CD4-positive, alpha-beta T cell treated with Interleukin-4 for 1 hour (primary cell): Measurements from ENCODE around the gene DMWD.

Source experiments
- DNase-seq, 2 donors: peaks; one replicate each; pipeline ENCODE4 v3.0.0-alpha.2; 2020 to 2022

DMWD gene

DNA sequence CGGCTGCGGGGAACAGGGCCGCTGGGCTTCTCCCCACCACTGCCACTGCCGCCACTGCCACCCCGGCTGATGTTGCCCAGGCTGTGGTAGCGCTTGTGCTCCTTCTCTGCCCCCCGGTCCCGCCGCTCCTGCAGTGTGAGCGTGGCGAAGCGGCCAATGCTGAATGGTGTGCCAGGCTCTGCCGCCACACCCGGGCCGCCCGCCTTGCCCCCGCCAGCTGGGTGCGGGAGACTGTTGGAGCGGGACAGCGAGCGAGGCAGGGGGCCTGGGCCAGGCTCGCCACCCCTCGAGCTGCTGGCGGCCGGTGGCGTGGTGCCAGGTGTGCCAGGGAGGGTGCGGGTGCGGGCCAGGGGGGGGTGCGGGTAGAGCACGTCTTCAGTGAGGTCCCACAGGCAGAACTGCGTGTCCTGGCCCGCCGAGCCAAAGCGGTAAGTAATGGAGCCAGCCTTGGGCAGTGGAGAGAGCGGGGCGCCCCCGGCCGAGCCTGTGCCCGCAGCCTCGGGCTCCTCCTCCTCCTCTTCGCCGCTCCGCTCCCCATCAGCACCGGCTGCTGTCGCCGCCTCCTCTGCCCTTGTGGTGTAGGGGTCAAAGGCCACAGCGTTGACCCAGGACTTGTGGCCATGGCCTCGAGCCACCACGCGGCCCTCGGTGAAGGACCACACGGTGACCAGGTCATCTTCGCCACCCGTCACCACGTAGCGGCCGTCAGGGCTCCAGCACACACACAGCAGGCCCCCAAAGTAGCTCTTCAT lies 6.7 kb downstream of the DMWD start:
- DNase-seq, result no peak

- no peak for DNase-seq
Measured at GRCh38 chr19:45785097-45785496, 7.5 kb downstream of the DMWD start.

DNA sequence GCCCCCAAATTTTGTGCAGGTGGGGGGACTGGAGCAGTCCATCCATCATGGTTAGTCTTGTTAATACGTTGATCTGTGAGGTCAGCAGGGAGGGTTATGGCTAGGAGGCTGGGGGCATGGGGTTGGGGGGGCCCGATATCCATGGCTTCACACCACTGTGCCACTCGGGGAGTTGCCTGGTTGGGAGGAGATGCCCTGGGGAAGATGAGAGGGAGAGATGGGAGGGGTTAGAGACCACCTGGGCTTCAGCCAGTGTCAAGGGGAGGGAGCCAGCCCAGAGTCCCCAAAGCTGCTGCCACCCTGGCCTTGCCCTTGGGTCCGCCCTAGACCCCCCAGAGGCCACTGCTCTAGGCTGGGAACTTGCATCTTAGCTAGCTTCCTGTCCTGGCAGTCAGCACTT lies 8.5 kb downstream of the DMWD start:
- DNase-seq, result no peak

DNA sequence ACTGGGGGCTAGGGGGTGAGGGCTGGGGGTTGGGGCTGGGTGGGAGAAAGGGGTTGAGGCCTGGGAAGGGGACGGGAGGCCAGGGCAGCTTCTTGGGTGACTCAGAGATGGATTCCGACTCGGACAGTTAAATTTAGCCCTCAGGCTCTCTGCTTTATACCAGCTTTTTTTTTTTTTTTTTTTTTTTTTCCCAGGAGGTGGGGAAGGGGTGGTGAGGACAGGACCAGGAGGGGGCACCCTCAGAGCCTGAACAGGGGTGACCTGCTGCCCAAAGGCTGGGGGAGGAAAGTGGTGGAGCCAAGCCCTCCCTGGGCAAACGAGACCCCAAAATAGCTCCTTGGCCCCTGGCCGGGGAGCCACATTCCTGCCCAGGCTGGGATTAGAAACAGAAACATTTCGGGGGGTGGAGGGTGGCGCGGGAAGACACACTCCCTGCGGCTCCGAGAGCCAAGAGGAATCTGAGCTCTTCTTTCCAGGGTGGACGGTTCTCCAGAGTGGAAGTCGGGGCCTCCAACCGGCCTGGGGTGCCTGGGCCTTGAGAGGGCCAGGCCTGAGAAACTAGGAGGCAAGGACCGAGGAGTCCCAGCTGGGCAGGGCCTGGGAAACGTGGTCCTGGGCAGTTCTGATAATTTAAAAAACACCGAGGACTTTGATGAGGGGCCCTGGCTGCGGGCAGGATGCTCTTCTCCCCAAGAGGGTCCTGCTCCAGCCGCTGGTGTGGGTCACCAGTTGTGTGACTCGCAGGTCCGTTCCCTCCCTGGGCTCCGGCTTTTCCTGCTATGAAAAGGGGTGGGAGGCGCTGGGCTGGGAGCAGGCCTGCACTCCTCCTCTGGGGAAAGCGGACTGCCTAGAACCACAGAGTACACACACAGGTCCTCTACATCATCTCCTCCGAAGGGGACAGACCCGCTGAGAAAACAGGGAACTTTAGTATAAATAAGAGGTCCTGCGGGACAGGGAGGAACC lies 9.5 kb downstream of the DMWD start:
- no peak for DNase-seq

DNA sequence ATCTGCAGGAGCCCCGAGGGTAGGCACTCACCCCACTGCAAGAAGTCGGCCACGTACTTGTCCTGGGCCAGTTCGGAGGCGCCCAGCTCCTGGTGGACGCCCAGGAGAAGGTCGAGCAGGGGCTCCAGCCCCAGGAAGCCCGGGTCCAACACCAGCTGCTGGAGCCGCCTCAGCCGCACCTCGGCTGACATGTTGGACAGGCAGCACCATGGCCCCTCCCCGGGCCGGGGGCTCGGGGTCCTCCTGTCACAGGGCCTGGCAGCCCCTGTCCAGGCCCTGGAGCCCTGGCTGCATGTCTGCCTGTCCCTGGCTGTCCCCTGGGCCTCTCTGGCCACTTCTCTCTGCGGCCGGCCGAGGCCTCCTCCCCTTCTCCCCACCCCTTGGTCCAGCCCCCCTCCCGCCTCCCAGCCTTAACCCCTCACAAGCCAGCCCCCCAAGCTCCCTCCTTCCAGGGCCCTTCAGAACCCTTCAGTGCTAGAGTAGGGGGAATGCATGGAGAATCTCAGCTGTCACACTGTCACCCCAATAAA lies 10.4 kb downstream of the DMWD start, which contains the start of gene DMPK:
Gene DMPK (minus strand): TSS at position 329 of the 530 bp plus-strand sequence. CDS start 138 bp downstream, at position 191.
- DNase-seq, result no peak

- no peak for DNase-seq
Measured at GRCh38 chr19:45781214-45782161, 11.2 kb downstream of the DMWD start.

DNA sequence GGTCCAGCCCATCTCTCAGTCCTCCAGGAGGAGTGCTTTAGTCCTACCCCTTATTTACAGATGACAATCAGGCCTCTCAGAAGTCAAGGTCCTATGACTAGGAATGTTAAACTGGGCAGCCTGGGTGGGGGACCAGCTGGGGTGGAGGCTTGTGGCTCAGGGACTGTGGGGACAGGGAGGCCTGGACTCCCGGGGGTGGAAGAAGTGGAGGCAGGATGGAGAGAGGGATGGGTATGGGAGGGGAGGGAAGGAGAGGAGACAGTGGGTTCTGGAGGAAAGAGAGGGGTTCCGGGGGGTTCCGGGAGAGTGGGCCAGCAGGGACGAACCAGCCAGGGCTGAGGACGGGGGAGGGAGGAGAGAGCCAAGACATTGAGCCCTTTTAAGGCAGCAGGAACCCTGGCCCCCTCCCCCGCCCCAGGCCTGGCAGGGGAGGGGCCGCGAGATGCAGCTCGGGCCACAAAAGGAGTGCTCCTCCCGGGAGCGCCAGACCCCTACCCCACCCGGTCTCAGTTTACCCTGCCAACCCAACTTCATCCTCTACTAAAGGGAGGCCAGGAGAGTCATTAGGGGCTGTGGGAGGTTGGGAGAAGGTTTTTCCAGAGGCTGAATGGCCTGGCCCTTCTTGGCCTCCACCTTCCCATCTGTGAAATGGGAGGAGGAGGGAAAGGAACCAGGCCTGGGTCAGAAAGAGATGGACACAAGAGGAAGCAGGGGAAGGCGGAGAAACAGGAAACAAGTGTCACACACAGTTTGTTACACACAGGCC lies 12.0 kb downstream of the DMWD start:
- DNase-seq, result no peak

GRCh38 chr19:45780146-45780447 lies 12.5 kb downstream of the DMWD start:
- no peak for DNase-seq

- DNase-seq, result peak; percentile 87 to 89
Measured at GRCh38 chr19:45779231-45780145, 13.2 kb downstream of the DMWD start.

DNA sequence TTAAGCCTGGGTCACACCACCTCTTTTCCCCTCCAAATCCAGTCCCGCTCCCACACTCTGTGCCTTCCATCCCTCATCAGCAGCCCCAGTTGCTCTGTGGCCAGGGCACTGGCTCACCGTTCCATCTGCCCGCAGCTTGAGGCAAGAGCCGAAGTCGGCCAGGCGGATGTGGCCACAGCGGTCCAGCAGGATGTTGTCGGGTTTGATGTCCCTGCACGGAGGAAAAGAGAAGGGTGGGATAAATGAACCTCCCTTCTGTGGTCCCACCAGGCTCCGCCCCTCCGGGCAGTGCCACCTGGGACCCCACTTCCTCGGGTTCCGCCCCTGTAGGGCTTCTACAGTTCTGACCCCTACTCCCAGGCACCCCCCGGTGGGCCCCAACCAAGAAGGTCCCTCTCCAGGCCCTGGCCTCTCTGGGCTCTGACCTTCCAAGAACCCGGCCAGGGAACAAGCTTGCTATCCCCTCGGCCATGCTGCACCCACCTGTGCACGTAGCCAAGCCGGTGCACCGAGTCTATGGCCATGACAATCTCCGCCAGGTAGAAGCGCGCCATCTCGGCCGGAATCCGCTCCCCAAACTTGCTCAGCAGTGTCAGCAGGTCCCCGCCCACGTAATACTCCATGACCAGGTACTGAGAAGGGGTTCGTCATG lies 14.5 kb downstream of the DMWD start:
- DNase-seq, result no peak

DNA sequence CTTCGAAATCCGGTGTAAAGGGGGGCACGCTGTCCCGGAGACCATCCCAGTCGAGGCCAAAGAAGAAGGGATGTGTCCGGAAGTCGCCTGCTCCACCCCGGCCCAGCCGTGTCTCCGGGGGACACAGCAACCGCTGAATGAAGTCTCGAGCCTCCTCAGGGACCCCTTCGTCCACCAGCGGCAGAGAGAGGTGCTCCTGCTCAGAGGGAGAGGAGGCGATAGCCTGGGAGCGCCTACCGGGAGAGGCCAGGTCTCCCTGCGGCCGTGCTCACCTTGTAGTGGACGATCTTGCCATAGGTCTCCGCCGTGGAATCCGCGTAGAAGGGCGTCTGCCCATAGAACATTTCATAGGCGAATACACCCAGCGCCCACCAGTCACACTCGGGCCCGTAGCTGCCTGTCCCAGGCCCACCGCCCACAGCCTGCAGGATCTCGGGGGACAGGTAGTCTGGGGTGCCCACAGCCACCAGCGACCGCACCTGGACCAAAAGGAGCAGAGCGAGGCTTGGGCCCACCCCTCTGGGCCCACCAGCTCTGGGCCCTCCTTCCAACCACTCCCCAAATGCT lies 15.2 kb downstream of the DMWD start:
- no peak for DNase-seq

GRCh38 chr19:45774765-45775164 lies 17.9 kb downstream of the DMWD start:
- DNase-seq, result no peak

DNA sequence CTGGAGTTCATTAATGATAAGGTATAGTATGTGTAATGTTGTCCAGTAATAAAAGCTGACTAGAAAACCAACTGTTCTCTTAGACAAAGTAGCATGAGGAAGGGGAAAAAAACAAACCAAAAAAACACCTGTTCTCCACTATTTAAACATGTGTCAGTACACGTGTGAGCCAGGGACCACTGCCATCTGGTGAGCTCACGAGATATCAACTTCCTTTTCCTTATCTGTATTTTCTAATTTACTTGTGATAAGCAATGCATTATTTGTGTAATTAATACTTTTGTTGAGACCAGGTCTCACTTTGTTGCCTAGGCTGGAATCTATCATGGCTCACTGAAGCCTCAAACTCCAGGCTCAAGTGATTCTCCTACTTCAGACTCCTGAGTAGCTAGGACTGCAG lies 19.3 kb downstream of the DMWD start:
- no peak for DNase-seq

- DNase-seq, result no peak
Measured at GRCh38 chr19:45772912-45773311, 19.7 kb downstream of the DMWD start.

DNA sequence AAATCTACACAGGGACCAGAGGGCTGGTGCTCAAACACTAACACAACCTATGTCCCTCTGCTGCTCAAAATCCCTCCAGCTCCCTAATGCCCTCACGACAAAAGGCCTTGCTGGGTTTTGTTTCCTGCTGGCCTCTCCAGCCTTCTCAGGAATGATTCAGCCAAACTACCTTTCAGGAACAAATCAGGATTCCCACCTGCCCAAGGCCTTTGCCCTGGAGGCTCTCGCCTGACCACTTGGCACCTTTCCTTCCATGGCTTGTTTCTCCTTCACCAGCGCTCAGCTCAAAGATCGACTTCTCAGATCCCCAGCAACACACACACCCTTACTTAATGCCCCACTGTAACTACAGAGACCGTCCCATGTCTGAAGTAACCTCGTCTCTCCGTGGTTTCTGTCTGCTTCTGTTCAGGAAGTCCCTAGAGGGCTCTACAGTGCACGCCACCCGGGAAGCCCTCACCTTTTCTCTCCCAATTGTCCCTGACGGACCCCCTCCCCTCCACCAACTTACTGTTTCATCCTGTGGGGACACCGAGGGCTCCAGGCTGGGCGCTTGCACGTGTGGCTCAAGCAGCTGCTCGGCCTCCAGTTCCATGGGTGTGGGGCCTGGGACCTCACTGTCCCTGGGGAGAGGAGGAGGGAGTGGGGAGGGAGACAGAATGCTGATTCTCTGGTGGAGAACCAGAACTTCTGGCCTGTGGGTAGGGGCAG lies 20.4 kb downstream of the DMWD start:
- no peak for DNase-seq

DNA sequence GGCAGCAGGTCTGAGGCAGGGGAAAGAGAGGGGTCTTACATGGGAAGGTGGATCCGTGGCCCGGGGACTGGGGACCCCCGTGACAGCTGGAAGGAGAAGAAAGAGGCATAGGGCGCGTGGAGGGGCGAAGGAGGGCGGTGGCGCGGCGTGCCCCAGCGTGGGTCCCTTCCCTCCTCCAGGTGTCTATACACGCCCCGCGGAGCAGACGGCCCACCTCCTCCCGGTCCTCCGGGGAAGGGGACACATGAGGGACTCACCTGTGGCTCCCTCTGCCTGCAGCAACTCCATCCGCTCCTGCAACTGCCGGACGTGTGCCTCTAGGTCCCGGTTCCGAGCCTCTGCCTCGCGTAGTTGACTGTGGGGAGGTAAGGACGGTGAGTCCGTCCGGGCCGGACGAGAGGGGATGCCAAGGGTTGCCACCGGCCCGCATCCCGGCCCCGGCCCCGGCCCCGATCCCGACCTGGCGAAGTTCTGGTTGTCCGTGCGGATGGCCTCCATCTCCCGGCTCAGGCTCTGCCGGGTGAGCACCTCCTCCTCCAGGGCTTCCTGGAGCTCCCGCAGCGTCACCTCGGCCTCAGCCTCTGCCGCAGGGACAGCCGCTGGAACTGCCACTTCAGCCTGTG lies 21.2 kb downstream of the DMWD start:
- DNase-seq, result no peak

GRCh38 chr19:45770192-45771101 lies 22.2 kb downstream of the DMWD start:
- peak; percentile 91 for DNase-seq

GRCh38 chr19:45769821-45770191 lies 22.8 kb downstream of the DMWD start:
- DNase-seq, result peak in 1 of 2 donors; percentile 66
